HG03135 (cell line): ENCODE results near the gene VWF.
"Not testable (repeated sequence)": the region's sequence is repeated elsewhere in the genome, so short reads cannot be mapped to it uniquely, and the experiment has no call there.

Experiments
- ATAC-seq: cut with Tn5 transposase; IDR thresholded peaks from one replicate; pipeline ENCODE4 v1.9.1; 2021; ENCODE audit warnings: mild to moderate bottlenecking, moderate library complexity; ENCODE audit not compliant: unreplicated experiment

VWF gene

DNA sequence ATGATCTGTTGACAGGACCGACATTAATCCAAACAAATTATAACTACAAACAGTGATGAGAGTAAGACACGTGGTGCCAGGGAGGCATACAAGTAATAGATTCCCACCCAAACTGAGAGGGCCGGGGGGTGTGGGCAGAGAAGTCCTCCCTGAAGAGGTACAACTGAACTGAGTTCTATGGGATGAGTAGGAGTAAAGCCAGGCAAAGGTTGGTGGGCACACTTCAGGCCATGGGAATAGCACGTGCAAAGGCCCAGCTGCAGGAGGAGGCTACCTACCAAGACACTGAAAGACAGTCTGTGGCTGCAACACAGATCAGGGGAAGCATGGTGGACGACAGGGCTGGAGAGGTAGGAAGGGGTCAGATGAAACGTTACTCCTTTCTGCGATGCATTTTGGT, 22.0 kb upstream of the VWF start:
- ATAC-seq, result no peak

- no peak for ATAC-seq
These were observed 21.1 kb upstream of the VWF start for GRCh38 chr12:6145564-6145963.

DNA sequence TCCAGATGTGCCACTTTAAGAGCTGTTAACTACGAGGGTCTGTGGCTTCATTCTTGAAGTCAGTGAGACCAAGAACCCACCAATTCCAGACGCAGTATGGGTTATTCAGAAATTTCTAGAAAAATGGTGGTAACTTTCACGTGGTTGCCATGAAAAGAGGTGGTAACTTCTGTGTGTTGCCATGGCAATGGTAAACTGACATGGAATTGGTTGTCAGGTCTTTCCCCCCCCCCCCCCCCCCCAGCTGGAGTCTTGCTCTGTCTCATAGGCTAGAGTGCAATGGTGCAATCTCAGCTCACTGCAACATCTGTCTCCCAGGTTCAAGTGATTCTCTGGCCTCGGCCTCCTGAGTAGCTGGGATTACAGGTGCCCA, 18.8 kb upstream of the VWF start:
- ATAC-seq, result no peak

DNA sequence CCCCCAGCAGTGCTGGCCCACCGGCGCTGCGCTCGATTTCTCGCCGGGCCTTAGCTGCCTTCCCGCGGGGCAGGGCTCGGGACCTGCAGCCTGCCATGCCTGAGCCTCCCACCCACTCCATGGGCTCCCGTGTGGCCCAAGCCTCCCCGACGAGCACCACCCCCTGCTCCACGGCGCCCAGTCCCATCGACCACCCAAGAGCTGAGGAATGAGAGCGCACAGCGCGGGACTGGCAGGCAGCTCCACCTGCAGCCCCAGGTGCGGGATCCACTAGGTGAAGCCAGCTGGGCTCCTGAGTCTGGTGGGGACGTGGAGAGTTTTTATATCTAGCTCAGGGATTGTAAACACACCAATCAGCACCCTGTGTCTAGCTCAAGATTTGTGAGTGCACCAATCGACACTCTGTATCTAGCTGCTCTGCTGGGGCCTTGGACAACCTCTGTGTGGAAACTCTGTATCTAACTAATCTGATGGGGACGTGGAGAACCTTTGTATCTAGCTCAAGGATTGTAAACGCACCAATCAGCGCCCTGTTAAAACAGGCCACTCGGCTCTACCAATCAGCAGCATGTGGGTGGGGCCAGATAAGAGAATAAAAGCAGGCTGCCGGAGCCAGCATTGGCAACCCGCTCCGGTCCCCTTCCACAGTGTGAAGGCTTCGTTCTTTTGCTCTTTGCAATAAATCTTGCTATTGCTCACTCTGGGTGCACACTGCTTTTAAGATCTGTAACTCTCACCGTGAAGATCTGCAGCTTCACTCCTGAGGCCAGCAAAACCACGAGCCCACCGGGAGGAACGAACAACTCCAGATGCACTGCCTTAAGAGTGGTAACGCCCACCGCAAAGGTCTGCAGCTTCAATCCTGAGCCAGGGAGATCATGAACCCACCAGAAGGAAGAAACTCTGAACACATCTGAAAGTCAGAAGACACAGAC, 18.2 kb upstream of the VWF start:
- not testable (repeated sequence) for ATAC-seq

GRCh38 chr12:6141731-6142367, 17.4 kb upstream of the VWF start:
- ATAC-seq, result not testable (repeated sequence)

- no peak for ATAC-seq
These were observed 16.4 kb upstream of the VWF start for GRCh38 chr12:6140651-6141447.

DNA sequence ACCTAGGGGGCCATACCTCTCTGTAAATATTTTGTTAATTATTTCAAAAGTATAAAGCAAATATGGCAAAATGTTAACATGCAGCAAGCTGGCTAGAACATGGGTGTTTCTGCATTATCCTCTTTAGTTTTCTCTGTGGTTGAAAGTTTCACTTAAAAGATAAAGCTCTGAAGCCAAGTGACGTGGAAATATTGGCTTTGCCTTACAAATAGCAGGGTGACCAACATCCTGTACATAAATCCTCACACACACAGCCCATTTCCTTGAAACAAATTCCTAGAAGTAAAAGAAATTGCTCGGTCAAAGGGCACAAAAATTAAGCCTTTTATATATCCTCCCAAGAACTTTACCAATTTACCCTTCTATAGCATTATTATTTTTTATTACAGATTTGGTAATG, 10.6 kb upstream of the VWF start:
- ATAC-seq, result no peak

DNA sequence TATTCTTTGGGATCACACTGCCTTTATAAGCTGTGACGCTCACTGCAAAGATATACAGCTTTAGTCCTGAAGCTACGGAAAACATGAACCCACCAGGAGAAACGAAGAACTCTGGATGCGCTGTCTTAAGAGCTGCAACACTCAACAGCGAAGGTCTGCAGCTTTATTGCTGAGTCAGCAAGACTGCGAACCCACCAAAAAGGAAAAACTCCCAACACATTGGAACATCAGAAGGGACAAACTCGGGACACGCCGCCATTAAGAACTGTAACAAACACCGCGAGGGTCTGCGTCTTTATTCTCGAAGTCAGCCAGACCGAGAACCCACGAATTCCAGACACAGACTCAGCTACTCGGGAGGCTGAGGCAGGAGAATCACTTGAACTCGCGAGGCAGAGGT, 9.2 kb upstream of the VWF start:
- no peak for ATAC-seq

DNA sequence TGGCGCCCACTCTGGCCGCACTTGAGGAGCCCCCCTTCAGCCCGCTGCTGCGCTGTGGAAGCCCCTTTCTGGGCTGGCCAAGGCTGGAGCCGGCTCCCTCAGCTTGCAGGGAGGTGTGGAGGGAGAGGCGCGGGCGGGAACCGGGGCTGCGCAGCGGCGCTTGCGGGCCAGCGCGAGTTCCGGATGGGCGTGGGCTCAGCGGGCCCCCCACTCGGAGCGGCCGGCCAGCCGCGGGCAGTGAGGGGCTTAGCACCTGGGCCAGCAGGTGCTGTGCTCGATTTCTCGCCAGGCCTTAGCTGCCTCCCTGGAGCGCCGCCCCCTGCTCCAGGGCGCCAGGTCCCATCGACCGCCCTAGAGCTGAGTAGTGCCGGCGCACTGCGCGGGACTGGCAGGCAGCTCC, 8.0 kb upstream of the VWF start:
- no peak for ATAC-seq

DNA sequence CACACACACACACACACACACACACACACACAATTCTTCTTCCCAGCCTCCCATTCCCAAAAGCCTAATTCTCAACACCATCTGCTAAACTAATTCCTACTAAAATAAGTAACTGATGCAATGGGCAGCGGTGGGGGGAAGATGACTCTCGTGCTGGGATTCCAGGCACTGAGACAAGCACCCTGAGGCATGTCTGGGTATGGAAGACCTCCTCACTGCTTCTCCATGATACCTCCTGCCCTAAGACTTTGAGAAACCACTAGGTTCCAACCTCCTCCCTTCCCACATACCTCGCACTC, 789 bp upstream of the VWF start:
- ATAC-seq, result no peak

DNA sequence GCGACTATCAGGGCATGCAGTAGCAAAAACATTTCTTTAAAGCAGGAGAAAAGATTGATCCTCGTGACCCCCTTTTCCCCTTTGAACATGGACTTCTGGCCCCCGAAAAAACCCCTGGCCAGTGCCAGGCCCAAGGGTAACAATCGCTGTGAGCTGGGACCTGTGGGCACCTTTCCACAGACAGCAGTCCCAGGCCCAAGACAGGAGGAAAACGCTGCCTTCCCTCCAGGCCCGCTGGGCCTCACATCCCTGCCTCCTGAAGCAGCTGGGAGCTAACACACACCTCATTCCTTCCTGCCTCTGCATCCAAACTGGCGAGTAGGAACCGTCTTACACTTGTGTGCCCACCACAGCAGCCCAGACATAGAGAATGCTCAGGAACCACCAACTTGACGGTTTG, 1.2 kb downstream of the VWF start:
- no peak for ATAC-seq

DNA sequence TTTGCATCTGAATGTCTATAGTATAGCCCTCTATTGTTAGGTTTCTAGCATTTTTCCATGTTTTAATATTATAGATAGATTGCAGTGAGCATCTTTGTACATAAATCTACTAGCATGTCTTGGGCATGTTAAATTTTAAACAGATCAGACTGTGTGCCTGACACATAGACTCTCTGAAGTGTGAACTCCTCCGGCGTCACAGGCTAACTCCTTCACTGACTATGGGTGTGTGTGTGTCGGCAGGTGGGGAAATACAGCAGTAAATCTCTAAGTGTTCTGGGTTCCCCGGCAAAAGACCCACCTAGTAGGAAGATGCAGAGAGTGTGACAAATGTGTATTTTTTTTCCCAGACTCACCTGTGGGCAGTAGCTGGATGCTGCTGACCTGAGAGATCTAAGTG, 2.3 kb downstream of the VWF start:
- no peak for ATAC-seq

DNA sequence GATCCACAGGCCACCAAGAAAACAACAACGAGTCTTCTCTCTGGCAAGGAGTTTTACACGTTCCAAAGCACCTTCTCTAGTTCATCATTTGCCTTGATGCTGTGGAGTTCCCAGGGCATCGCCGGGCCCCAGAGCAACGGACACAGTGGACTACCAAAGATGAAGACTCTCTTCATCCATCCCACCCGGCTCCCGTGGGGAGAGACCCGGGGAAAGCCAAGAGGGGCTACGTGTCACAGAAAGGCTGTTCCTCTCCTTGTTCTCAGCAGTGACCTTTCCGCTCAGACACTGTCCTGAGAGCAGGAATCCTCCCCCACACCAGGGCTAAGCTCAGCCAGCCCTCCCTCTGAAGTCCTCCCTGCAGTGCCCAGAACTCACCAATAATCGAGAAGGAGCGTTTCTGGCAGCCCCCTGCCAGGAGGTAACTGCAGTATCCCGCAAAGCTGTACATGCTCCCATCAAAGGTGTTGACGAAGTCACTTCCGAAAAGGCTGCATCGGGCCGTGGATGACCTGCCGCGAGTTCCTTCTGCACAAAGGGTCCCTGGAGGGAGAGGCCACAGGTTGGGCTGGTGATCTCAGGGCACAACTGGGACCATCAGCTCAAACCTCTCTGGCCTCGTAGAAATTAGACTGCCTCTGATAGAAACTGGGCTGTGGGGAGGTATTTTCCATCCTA, 3.5 kb downstream of the VWF start:
- ATAC-seq, result no peak

DNA sequence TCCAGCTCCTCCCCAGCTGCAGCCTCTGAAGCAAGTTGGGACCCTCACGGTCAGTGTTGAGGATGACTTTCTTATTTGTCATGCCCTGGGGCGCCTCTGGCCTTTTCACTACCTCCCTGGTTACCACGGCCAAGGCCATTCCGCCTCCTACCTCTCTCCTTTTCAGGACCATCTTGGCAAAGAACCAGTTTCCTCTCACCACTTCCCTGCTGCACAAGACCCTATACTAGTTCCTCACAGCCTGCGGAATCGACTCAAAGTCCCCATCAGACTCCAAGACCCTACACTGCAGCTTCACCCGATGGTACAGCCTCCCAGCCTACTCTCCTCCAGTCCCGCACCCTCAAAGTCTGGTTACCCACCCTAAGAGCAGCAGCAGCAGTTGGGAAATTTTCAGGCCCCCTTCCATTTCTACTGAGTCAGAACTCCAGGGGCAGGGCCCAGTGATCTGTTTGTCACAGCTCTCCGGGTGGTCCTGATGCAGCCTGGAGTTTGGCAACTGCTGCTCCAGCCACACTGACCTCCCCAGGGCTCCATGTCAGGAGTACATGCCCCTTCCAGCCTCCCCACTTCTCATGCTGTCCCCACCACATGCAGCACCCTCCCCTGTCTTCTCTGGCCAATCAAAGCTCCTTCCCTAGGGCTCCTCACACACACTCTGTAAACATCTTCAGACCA, 5.4 kb downstream of the VWF start:
- ATAC-seq, result no peak

- ATAC-seq, result no peak
These were observed 7.9 kb downstream of the VWF start for GRCh38 chr12:6116471-6117021.

DNA sequence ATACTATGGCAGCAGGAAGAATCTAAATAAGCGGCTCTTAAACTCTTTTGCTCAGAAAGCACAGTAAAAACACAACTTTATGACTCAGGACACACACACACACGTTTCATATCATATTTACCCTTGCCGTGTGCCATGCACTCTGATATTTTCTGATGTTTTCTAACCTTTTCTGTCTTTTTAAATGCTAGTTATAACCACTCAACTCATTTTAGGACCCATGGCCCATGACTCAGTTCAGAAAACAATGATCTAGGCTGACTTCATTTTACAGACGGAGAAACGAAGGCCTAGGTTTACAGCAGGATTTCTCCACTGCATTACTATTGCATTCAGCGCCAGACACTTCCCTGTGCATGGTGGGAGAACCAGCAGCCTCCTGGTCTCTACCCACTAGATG, 9.1 kb downstream of the VWF start:
- ATAC-seq, result no peak

DNA sequence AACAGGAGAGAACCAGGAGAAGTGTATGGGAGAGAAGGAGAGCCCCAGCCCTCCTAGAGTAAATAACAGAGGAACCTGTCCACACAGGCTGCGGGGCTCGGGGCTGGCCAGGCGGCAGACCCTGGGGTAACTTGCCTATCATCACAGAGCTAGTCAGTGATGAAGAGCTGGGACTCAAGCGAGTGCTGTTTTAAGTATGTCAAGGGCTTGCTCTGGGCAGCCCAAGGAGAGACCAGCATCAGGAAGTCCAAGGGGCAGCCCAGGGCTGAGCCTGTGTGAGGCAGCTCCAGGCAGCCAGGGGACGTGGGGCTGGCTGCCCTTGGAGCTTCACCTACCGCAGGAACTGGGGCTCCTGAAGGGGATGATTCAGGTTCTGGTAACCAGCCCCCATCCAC, 10.0 kb downstream of the VWF start:
- no peak for ATAC-seq

GRCh38 chr12:6113691-6114475, 10.6 kb downstream of the VWF start:
- ATAC-seq, result no peak

DNA sequence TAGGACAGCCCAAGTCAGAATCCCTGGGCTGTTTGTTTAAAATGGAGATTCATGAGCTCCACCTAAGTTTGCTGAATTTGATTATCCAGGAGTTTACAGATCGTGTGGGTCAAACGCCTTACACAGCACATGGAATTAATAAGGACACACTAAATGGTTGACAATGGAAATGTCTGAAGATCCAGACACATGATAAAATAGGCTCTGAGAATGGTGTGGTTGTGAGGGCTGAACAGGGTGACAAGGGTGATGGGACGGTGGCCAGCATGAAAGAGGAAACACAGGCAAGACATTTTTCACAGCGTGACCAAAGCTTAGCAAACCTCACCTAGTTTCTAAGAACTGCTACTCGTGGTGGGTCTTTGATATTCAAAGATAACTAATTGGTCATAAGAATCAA, 12.5 kb downstream of the VWF start:
- ATAC-seq, result no peak

GRCh38 chr12:6110006-6110405, 14.5 kb downstream of the VWF start:
- no peak for ATAC-seq
